ENCODE measurements around the gene AP3B1. TPM values are rescaled to one million over a fixed set of nuclear protein-coding genes. Genes with fewer than 3 reads are reported as not detected.

The AP3B1 gene
- total RNA-seq, 1 donor from 2014 or later, result 40.0 TPM

GRCh38 chr5:78113689-78114264, 180.7 kb downstream of the AP3B1 start:
- intact Hi-C loops (cut with DNase I), result no loop called here
- Histone ChIP-seq H3K9me3 (no peaks in the 10 kb centered on the region), H3K4me3 (no peak overlapping the region), H3K27ac (no peak overlapping the region), H3K27me3 (ENCODE audit: low read depth) (no peaks in the 10 kb centered on the region), H3K4me1 (no peaks in the 10 kb centered on the region), H3K36me3 (peaks cover 32% of the 10 kb centered on the region)
- ATAC-seq, result no peak
- TF ChIP-seq CTCF (IDR thresholded peaks at IDR 0.05), result no peak
- no peak for DNase-seq

GRCh38 chr5:78112931-78113330, 181.6 kb downstream of the AP3B1 start:
- H3K27ac ChIP-seq, result no peak overlapping the region
- H3K4me1 ChIP-seq, result no peaks in the 10 kb centered on the region
- no peak for ATAC-seq
- no peaks in the 10 kb centered on the region for H3K9me3 ChIP-seq
- no peaks in the 10 kb centered on the region for H3K27me3 ChIP-seq (ENCODE audit: low read depth)
- no peak for TF ChIP-seq CTCF (IDR thresholded peaks at IDR 0.05)
- H3K4me3 ChIP-seq, result no peak overlapping the region
- intact Hi-C loops (cut with DNase I), result no loop called here
- DNase-seq, result no peak
- H3K36me3 ChIP-seq, result peaks cover 36% of the 10 kb centered on the region

GRCh38 chr5:78109891-78110324, 184.6 kb downstream of the AP3B1 start:
- DNase-seq, result no peak

GRCh38 chr5:78108564-78108963, 185.9 kb downstream of the AP3B1 start:
- H3K27ac ChIP-seq, result no peak overlapping the region
- intact Hi-C loops (cut with DNase I), result no loop called here
- TF ChIP-seq CTCF (IDR thresholded peaks at IDR 0.05), result no peak
- no peak overlapping the region for H3K4me3 ChIP-seq
- H3K27me3 ChIP-seq (ENCODE audit: low read depth), result no peaks in the 10 kb centered on the region
- ATAC-seq, result no peak
- peaks cover 26% of the 10 kb centered on the region for H3K36me3 ChIP-seq
- DNase-seq, result no peak
- H3K9me3 ChIP-seq, result no peaks in the 10 kb centered on the region
- H3K4me1 ChIP-seq, result no peaks in the 10 kb centered on the region

More at GRCh38 chr5:78109891-78110324, 184.6 kb downstream of the AP3B1 start:
- intact Hi-C loops (cut with DNase I), result no loop called here
- H3K4me3 ChIP-seq, result no peak overlapping the region
- no peak for ATAC-seq
- no peak overlapping the region for H3K27ac ChIP-seq
- H3K27me3 ChIP-seq (ENCODE audit: low read depth), result no peaks in the 10 kb centered on the region
- no peaks in the 10 kb centered on the region for H3K4me1 ChIP-seq
- TF ChIP-seq CTCF (IDR thresholded peaks at IDR 0.05), result no peak
- H3K9me3 ChIP-seq, result no peaks in the 10 kb centered on the region
- peaks cover 37% of the 10 kb centered on the region for H3K36me3 ChIP-seq

GRCh38 chr5:78103232-78103918, 191.1 kb downstream of the AP3B1 start:
- H3K4me1 ChIP-seq, result no peaks in the 10 kb centered on the region
- H3K27me3 ChIP-seq (ENCODE audit: low read depth), result no peaks in the 10 kb centered on the region
- H3K27ac ChIP-seq, result no peak overlapping the region
- peaks cover 34% of the 10 kb centered on the region for H3K36me3 ChIP-seq
- ATAC-seq (no peak), DNase-seq (no peak)
- TF ChIP-seq CTCF (IDR thresholded peaks at IDR 0.05), result no peak
- intact Hi-C loops (cut with DNase I), result no loop called here
- no peak overlapping the region for H3K4me3 ChIP-seq
- no peaks in the 10 kb centered on the region for H3K9me3 ChIP-seq

Data from lower lobe of right lung (tissue), 2 donors.